MG63 (cell line): Measurements from ENCODE around the gene PGAP2. TPM values are rescaled to one million over a fixed set of nuclear protein-coding genes. Genes with fewer than 3 reads are reported as not detected.
A peak's percentile ranks its signal among the peaks of the same experiment; 100 is the strongest.
"Not testable (repeated sequence)": the region's sequence is repeated elsewhere in the genome, so short reads cannot be mapped to it uniquely, and the experiment has no call there.

Experiments used
- DNase-seq: peaks from one replicate; pipeline ENCODE4 v3.0.0-alpha.2; 2020
- H3K27me3 ChIP-seq: fragments of 250-450 bp; sonication (Bioruptor Pico); 2 replicates; pipeline ENCODE4 v1.5.1; 2020; ENCODE audit warnings: mild to moderate bottlenecking, moderate library complexity
- H3K36me3 ChIP-seq: fragments of 250-450 bp; sonication (Bioruptor Pico); 2 replicates; pipeline ENCODE4 v1.5.1; 2020; ENCODE audit warnings: mild to moderate bottlenecking, moderate library complexity
- H3K4me3 ChIP-seq: fragments of 250-450 bp; sonication (Bioruptor Pico); 2 replicates; pipeline ENCODE4 v1.5.1; 2020; ENCODE audit warnings: mild to moderate bottlenecking, moderate library complexity
- H3K9me3 ChIP-seq: fragments of 250-450 bp; sonication (Bioruptor Pico); 2 replicates; pipeline ENCODE4 v1.5.1; 2020; ENCODE audit warnings: mild to moderate bottlenecking, moderate library complexity
- total RNA-seq: library from RNA; depleted of rRNA; stranded (reverse); fragments of >200 nt; shearing (Covaris generic); gene quantifications from 2 replicates; pipeline ENCODE4 v1.2.3, GENCODE V29; 2014; ENCODE audit warnings: low replicate concordance

PGAP2 gene
- total RNA-seq, 1 experiment from 2014 or later, result 8.1 TPM

- no peaks in the 10 kb centered on the region for H3K9me3 ChIP-seq
- peak; percentile 98 for DNase-seq
- peaks cover 17% of the 10 kb centered on the region for H3K36me3 ChIP-seq
- H3K4me3 ChIP-seq, result peak within 1 kb of the TSS; percentile 91
- H3K27me3 ChIP-seq, result no peaks in the 10 kb centered on the region
These were observed 10.8 kb upstream of the PGAP2 start, which contains the start of gene NUP98 for GRCh38 chr11:3797329-3798090. Gene NUP98 (minus strand): TSS chr11:3797554. CDS start chr11:3782117, 15,437 bp downstream.

GRCh38 chr11:3799143-3799542 lies 9.2 kb upstream of the PGAP2 start:
- DNase-seq, result no peak
- H3K4me3 ChIP-seq, result no peak overlapping the region

GRCh38 chr11:3799873-3800272 lies 8.5 kb upstream of the PGAP2 start:
- no peaks in the 10 kb centered on the region for H3K27me3 ChIP-seq
- DNase-seq, result no peak
- H3K4me3 ChIP-seq, result no peak overlapping the region
- peaks cover 2% of the 10 kb centered on the region; the same call in 1 of the 2 replicates for H3K36me3 ChIP-seq
- H3K9me3 ChIP-seq, result no peaks in the 10 kb centered on the region

More at GRCh38 chr11:3799143-3799542, 9.2 kb upstream of the PGAP2 start:
- Histone ChIP-seq H3K27me3 (no peaks in the 10 kb centered on the region), H3K9me3 (no peaks in the 10 kb centered on the region), H3K36me3 (peaks cover 8% of the 10 kb centered on the region)

- H3K9me3 ChIP-seq, result no peaks in the 10 kb centered on the region
These were observed 6.2 kb upstream of the PGAP2 start for GRCh38 chr11:3802011-3802790.

GRCh38 chr11:3803726-3804495 lies 4.4 kb upstream of the PGAP2 start:
- no peak overlapping the region for H3K4me3 ChIP-seq
- peak; percentile 30 for DNase-seq
- H3K9me3 ChIP-seq, result no peaks in the 10 kb centered on the region
- no peaks in the 10 kb centered on the region for H3K36me3 ChIP-seq
- no peaks in the 10 kb centered on the region for H3K27me3 ChIP-seq

More at GRCh38 chr11:3802011-3802790, 6.2 kb upstream of the PGAP2 start:
- Histone ChIP-seq H3K27me3 (no peaks in the 10 kb centered on the region), H3K36me3 (no peaks in the 10 kb centered on the region), H3K4me3 (no peak overlapping the region)
- DNase-seq, result no peak

GRCh38 chr11:3808861-3809623 lies 682 bp downstream of the PGAP2 start:
- peak overlapping the region; percentile 41 for H3K4me3 ChIP-seq
- no peaks in the 10 kb centered on the region for H3K27me3 ChIP-seq

GRCh38 chr11:3809624-3809928 lies 1.2 kb downstream of the PGAP2 start:
- no peaks in the 10 kb centered on the region for H3K36me3 ChIP-seq
- no peak for DNase-seq
- no peaks in the 10 kb centered on the region for H3K27me3 ChIP-seq
- no peak overlapping the region for H3K4me3 ChIP-seq
- H3K9me3 ChIP-seq, result no peaks in the 10 kb centered on the region

More at GRCh38 chr11:3808861-3809623, 682 bp downstream of the PGAP2 start:
- no peak for DNase-seq
- Histone ChIP-seq H3K9me3 (no peaks in the 10 kb centered on the region), H3K36me3 (no peaks in the 10 kb centered on the region)

GRCh38 chr11:3810446-3810845 lies 2.1 kb downstream of the PGAP2 start:
- no peak for DNase-seq

GRCh38 chr11:3810951-3811350 lies 2.6 kb downstream of the PGAP2 start:
- Histone ChIP-seq H3K36me3 (no peaks in the 10 kb centered on the region), H3K9me3 (no peaks in the 10 kb centered on the region), H3K27me3 (no peaks in the 10 kb centered on the region), H3K4me3 (no peak overlapping the region)
- DNase-seq, result no peak

More at GRCh38 chr11:3810446-3810845, 2.1 kb downstream of the PGAP2 start:
- Histone ChIP-seq H3K9me3 (no peaks in the 10 kb centered on the region), H3K4me3 (no peak overlapping the region), H3K36me3 (no peaks in the 10 kb centered on the region), H3K27me3 (no peaks in the 10 kb centered on the region)

GRCh38 chr11:3814832-3815231 lies 6.5 kb downstream of the PGAP2 start:
- H3K4me3 ChIP-seq, H3K27me3 ChIP-seq, H3K9me3 ChIP-seq, DNase-seq, H3K36me3 ChIP-seq: not testable (repeated sequence)

- H3K4me3 ChIP-seq, result no peak overlapping the region
- no peaks in the 10 kb centered on the region for H3K9me3 ChIP-seq
- no peaks in the 10 kb centered on the region for H3K36me3 ChIP-seq
- DNase-seq, result no peak
- H3K27me3 ChIP-seq, result no peaks in the 10 kb centered on the region
These were observed 7.5 kb downstream of the PGAP2 start for GRCh38 chr11:3815845-3816244.

- DNase-seq, result no peak
- H3K36me3 ChIP-seq, result no peaks in the 10 kb centered on the region
- H3K4me3 ChIP-seq, result no peak overlapping the region
- H3K9me3 ChIP-seq, result no peaks in the 10 kb centered on the region
- H3K27me3 ChIP-seq, result no peaks in the 10 kb centered on the region
These were observed 8.3 kb downstream of the PGAP2 start for GRCh38 chr11:3816673-3817072.

- no peak overlapping the region for H3K4me3 ChIP-seq
- H3K9me3 ChIP-seq, result no peaks in the 10 kb centered on the region
- no peaks in the 10 kb centered on the region for H3K36me3 ChIP-seq
- no peak for DNase-seq
- no peaks in the 10 kb centered on the region for H3K27me3 ChIP-seq
These were observed 8.9 kb downstream of the PGAP2 start for GRCh38 chr11:3817181-3817800.

GRCh38 chr11:3820971-3821370 lies 12.6 kb downstream of the PGAP2 start:
- no peak for DNase-seq
- Histone ChIP-seq H3K27me3 (no peaks in the 10 kb centered on the region), H3K9me3 (no peaks in the 10 kb centered on the region), H3K4me3 (no peak overlapping the region), H3K36me3 (no peaks in the 10 kb centered on the region; the same call in 1 of the 2 replicates)

GRCh38 chr11:3822312-3822711 lies 14.0 kb downstream of the PGAP2 start:
- H3K4me3 ChIP-seq, result no peak overlapping the region
- no peaks in the 10 kb centered on the region for H3K9me3 ChIP-seq
- no peaks in the 10 kb centered on the region for H3K27me3 ChIP-seq
- no peak for DNase-seq
- H3K36me3 ChIP-seq, result no peaks in the 10 kb centered on the region; the same call in 1 of the 2 replicates

GRCh38 chr11:3823303-3823702 lies 14.9 kb downstream of the PGAP2 start:
- Histone ChIP-seq H3K4me3 (no peak overlapping the region), H3K36me3 (no peaks in the 10 kb centered on the region; the same call in 1 of the 2 replicates), H3K9me3 (no peaks in the 10 kb centered on the region), H3K27me3 (no peaks in the 10 kb centered on the region)
- peak; percentile 66 for DNase-seq
